ENCODE results near the gene GLIS2. TPM values are rescaled to one million over a fixed set of nuclear protein-coding genes. Genes with fewer than 3 reads are reported as not detected.

The GLIS2 gene
- polyA plus RNA-seq, 2 of the 4 experiments (the other 2 are of a cell fraction), result 5.5 to 15.8 TPM

DNA sequence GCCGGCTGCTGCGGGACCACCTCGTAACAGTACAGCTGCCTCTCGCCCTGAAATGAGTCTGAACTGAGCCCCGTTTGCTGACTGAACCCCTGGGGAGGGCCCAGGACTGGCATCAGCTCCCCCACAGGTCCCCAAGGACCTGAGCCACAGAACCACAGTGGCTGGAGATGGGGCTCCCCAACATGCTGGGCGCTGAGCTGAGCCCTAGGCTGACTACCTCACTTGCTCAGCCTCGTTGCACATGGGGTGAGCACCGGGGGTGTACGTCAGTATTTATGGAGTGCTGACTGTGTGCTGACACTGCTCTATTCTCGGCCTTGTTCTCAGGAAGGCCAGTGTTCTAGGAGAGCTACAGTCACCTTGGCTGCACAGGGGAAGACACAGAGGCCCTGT is 49.1 kb downstream of the GLIS2 start:
- WGBS (ENCODE audit: missing lambda C conversion rate), result 93% methylated on average over 8 of the region's 10 CpGs
- ATAC-seq (no peak), DNase-seq (ENCODE audit: low read depth in 1 of 2, low spot score in 1 of 2) (no peak), FAIRE-seq (no peak)
- no peak overlapping the region for H3K4me3 ChIP-seq
- no peak overlapping the region for H3K27ac ChIP-seq
- CTCF ChIA-PET, result interaction anchor here (0.9 to 14.1 kb wide), 7 partner anchors 8 to 35 kb away, joined by 3 to 833 read pairs (median 3); no protein-coding TSS in a partner anchor
- no peaks in the 10 kb centered on the region for H3K9me3 ChIP-seq
- no peak overlapping the region for H3K4me2 ChIP-seq
- TF ChIP-seq CBX8 (IDR thresholded peaks at IDR 0.05) (no peak), HEYL (CRISPR knock-in tag; IDR thresholded peaks at IDR 0.05) (no peak), ZNF302 (CRISPR knock-in tag; IDR thresholded peaks at IDR 0.05) (no peak), NPAS2 (CRISPR knock-in tag; IDR thresholded peaks at IDR 0.05; ENCODE audit: borderline replicate concordance) (no peak), FOSL2 (IDR thresholded peaks at IDR 0.05) (no peak), FOSL2 (CRISPR knock-in tag; IDR thresholded peaks at IDR 0.05) (no peak), RAD21 (conservative IDR thresholded peaks at IDR 0.05 in 1 of 2, IDR thresholded peaks at IDR 0.05 in 1 of 2) (no peak), RNF2 (IDR thresholded peaks at IDR 0.05; ENCODE audit: borderline replicate concordance, low read depth) (no peak), MAX (IDR thresholded peaks at IDR 0.05) (no peak)
- TF ChIP-seq, protein P1, sequence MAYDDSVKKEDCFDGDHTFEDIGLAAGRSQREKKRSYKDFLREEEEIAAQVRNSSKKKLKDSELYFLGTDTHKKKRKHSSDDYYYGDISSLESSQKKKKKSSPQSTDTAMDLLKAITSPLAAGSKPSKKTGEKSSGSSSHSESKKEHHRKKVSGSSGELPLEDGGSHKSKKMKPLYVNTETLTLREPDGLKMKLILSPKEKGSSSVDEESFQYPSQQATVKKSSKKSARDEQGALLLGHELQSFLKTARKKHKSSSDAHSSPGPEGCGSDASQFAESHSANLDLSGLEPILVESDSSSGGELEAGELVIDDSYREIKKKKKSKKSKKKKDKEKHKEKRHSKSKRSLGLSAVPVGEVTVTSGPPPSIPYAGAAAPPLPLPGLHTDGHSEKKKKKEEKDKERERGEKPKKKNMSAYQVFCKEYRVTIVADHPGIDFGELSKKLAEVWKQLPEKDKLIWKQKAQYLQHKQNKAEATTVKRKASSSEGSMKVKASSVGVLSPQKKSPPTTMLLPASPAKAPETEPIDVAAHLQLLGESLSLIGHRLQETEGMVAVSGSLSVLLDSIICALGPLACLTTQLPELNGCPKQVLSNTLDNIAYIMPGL (CRISPR knock-in tag; IDR thresholded peaks at IDR 0.05; ENCODE audit: borderline replicate concordance), result no peak
- TF ChIP-seq, protein P2, sequence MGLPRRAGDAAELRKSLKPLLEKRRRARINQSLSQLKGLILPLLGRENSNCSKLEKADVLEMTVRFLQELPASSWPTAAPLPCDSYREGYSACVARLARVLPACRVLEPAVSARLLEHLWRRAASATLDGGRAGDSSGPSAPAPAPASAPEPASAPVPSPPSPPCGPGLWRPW (IDR thresholded peaks at IDR 0.05), result no peak
- POLR2A ChIA-PET, result no interaction called here
- peaks cover 19% of the 10 kb centered on the region for H3K4me1 ChIP-seq

DNA sequence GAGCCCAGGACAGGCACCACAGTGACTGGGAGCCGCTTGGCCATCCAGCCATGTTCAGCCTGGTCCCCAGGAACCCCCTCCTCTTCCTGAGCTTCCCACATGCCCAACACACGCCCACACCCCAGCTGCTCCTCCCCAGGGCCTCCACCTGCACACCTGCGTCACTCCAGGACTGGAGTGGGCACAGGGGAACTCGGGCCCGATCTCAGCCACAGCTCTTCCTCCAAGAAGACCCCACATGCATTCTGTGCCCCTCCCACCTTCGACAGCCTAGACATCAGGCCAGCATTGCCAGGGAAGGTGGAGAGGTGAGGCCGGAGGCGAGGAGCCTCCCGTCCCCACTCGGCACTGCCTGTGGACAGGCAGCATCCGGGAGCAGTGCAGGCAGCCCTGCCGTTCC is 49.7 kb downstream of the GLIS2 start:
- POLR2A ChIA-PET, result interaction anchor here (0.6 kb wide), 1 partner anchor 37 kb away, joined by 3 read pairs; no protein-coding TSS in a partner anchor
- H3K27ac ChIP-seq, result no peak overlapping the region
- WGBS (ENCODE audit: missing lambda C conversion rate), result 87% methylated on average over 12 of the region's 12 CpGs
- no peak overlapping the region for H3K4me2 ChIP-seq
- CTCF ChIA-PET, result interaction anchor here (0.9 to 14.1 kb wide), 7 partner anchors 8 to 34 kb away, joined by 3 to 833 read pairs (median 3); no protein-coding TSS in a partner anchor
- peaks cover 19% of the 10 kb centered on the region for H3K4me1 ChIP-seq
- no peak for FAIRE-seq
- TF ChIP-seq ESRRA (IDR thresholded peaks at IDR 0.05; ENCODE audit: borderline replicate concordance, low read length), result no peak
- H3K4me3 ChIP-seq, result no peak overlapping the region
- DNase-seq (ENCODE audit: low read depth in 1 of 2, low spot score in 1 of 2), result no peak
- ATAC-seq, result no peak
- H3K9me3 ChIP-seq, result no peaks in the 10 kb centered on the region

- Histone ChIP-seq H3K4me1 (peaks cover 21% of the 10 kb centered on the region), H3K4me3 (no peak overlapping the region), H3K27ac (no peak overlapping the region), H3K9me3 (no peaks in the 10 kb centered on the region), H3K4me2 (no peak overlapping the region)
- ATAC-seq (no peak), DNase-seq (ENCODE audit: low read depth in 1 of 2, low spot score in 1 of 2) (no peak), FAIRE-seq (no peak)
- WGBS (ENCODE audit: missing lambda C conversion rate), result 87% methylated on average over 5 of the region's 13 CpGs
- TF ChIP-seq MAFK (IDR thresholded peaks at IDR 0.05; ENCODE audit: partially characterized antibody), result no peak
- no peak for TF ChIP-seq RAD21 (conservative IDR thresholded peaks at IDR 0.05 in 1 of 2, IDR thresholded peaks at IDR 0.05 in 1 of 2)
- no peak for TF ChIP-seq SREBF2 (IDR thresholded peaks at IDR 0.05)
- TF ChIP-seq HEYL (CRISPR knock-in tag; IDR thresholded peaks at IDR 0.05), result no peak
- no peak for TF ChIP-seq POLR2A (IDR thresholded peaks at IDR 0.05; ENCODE audit: low read length)
- no peak for TF ChIP-seq FOSB (CRISPR knock-in tag; IDR thresholded peaks at IDR 0.05)
- no peak for TF ChIP-seq ZSCAN20 (CRISPR knock-in tag; IDR thresholded peaks at IDR 0.05)
- TF ChIP-seq JUNB (IDR thresholded peaks at IDR 0.05), result no peak
- no peak for TF ChIP-seq MAZ (IDR thresholded peaks at IDR 0.05; ENCODE audit: borderline replicate concordance, low read depth, low read length)
- TF ChIP-seq CBX2 (IDR thresholded peaks at IDR 0.05; ENCODE audit: borderline replicate concordance, low read depth), result no peak
- no peak for TF ChIP-seq CBX8 (IDR thresholded peaks at IDR 0.05)
- no peak for TF ChIP-seq USF2 (IDR thresholded peaks at IDR 0.05)
- no peak for TF ChIP-seq KDM5A (IDR thresholded peaks at IDR 0.05)
- TF ChIP-seq PBX3 (IDR thresholded peaks at IDR 0.05), result no peak
- no peak for TF ChIP-seq ATOH8 (CRISPR knock-in tag; IDR thresholded peaks at IDR 0.05; ENCODE audit: low read depth)
- TF ChIP-seq, protein P2 (IDR thresholded peaks at IDR 0.05), result no peak
- TF ChIP-seq BCL3 (IDR thresholded peaks at IDR 0.05), result no peak
- no peak for TF ChIP-seq RFX5 (IDR thresholded peaks at IDR 0.05)
- no peak for TF ChIP-seq ZFP36 (IDR thresholded peaks at IDR 0.05; ENCODE audit: borderline replicate concordance, partially characterized antibody)
- CTCF ChIA-PET, result interaction anchor here (0.7 to 14.1 kb wide), 6 partner anchors 10 to 34 kb away, joined by 3 to 833 read pairs (median 4); no protein-coding TSS in a partner anchor
- POLR2A ChIA-PET, result interaction anchor here (0.6 kb wide), 1 partner anchor 37 kb away, joined by 3 read pairs; no protein-coding TSS in a partner anchor
Observed at GRCh38 chr16:4366016-4366415, 50.1 kb downstream of the GLIS2 start.

Data from A549 (cell line).